NOMO-1 treated with dmso at 0.1 percent for 144 hours (cell line): ENCODE data around the gene PLSCR4.

ENCODE experiments used
- DNase-seq: peaks from one replicate; lab custom pipeline; 2025; ENCODE audit not compliant: unreplicated experiment; lab: John Stamatoyannopoulos, UW

PLSCR4 gene

DNA sequence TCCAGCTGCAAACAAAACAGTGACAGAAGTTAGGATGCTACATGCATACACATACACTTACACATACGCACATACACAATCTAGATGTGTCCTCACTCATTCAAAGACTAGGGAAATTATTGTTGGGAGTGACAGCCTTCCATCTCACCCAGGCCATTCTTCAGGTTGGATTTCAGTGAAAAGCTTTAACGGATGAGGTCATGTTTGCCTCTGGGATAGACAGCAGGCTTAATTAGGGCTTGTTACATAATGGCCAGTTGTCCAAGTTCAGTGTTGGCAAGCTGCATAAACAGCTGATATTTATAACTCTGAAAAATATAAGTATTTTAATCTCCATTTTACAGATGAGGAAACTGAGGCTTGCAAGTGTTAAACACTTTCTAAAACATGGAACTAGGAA lies 54.1 kb downstream of the PLSCR4 start:
- no peak for DNase-seq

DNA sequence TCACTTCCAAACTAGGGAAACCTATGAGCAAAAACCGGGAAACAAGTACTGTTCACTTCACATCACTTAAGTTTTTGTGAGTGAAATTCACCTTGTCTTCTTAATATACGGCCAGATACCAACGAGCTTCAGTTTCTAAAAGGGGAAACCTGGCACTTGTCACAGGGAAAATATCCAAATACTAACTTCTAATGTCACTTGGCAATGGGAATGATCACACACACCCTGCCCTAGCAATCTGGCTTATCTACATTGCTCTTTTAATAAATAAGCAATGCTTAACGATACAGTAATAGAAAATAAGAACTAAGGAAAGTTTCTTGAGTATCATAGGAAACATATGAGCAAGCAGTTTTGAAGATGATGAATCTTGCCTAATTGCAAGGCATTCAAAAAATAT lies 55.3 kb downstream of the PLSCR4 start:
- DNase-seq, result no peak

DNA sequence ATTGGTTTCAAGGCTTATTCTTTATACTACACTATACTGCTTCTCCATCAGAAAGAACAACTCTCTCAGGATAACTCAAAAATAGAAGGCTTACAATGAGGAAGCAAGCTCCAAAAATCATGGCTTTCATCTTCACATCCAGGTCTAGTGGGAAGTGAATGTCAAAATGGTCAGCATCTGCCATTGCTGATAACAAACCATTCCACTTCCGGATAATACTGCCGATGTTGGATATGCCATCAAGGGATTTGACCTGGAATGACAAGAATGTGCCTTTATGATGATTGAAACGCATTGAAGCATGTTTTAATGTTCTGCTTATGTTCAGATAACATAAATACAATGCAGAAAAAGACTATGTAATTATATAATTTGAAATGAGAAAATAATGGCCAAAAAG lies 55.9 kb downstream of the PLSCR4 start:
- no peak for DNase-seq

- no peak for DNase-seq
Observed at GRCh38 chr3:146191051-146191450, 59.9 kb downstream of the PLSCR4 start.

DNA sequence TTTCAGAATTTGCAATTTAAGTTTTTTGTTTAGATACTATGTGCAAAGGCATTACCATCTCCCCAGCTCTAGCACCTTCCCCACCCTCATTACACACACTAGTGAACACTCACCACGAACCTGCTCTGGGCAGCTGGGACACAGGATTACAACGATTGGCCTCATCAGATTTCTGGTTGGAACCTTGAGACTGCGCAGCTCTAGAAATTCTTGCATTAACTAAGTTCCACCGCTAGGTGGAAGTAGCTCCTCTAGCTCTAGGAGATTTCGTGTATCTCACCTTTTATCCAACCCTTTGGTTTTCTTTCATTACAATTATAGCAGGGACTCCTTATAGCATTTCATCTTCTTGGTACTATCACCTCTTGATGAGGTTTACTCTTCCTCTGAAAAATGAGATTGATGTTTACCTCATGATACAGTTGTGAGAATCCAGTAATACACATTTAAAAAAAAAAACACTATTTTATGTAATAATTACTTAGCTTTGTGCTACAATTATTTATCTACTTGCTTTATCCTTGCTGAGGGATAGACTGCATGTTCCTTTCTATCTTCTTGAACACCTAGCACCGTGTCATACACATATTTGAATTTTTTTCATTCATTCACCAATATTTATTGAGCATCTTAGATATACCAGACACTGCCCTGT lies 61.3 kb downstream of the PLSCR4 start:
- no peak for DNase-seq

DNA sequence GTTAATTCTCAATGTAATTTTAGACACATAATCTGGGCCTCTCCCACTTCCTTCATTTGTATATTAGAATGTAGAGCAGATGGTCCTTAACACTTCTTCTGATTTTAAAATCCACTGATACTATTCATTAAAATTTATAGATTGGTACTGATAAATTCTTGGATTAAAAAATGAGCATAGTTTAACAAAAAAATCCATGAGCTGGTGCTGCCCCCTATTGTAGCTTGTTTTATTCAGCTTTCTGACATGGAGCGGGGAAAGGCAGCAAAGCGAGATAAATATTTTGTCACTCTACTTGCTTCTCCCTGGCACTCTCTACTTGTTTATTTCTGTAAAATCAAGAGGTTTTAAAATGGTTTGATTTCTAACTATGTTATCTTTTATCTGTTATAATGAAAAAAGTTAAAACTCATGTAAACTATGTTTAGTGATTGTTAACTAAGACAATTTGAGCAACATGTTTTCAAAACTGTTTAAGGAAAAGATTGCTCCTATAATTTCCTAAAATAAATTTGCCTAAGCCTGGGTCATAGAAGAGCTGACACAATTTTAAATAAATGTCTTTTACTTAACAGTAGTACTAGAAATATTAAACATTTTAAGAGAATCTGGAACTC lies 63.5 kb downstream of the PLSCR4 start:
- no peak for DNase-seq

GRCh38 chr3:146184241-146185015 lies 66.5 kb downstream of the PLSCR4 start:
- no peak for DNase-seq

- no peak for DNase-seq
Observed at GRCh38 chr3:146181216-146181615, 69.7 kb downstream of the PLSCR4 start.

DNA sequence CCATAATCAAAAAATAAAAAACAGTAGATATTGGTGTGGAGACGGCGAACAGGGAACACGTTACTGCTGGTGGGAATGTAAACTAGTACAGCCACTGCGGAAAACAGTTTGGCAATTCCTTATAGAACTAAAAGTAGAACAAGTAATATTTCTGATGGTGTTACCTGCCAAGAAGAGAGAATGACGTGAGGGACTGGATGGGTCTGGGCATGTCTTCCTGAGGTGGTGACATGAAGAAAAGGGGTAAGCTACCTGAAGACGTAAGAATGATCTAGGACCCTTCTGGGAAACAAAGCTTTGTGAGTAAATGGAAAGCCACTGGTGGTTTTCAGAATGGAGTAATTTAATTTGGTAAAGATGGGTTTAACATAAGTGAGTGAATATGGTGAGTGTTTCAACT lies 70.5 kb downstream of the PLSCR4 start:
- DNase-seq, result no peak

DNA sequence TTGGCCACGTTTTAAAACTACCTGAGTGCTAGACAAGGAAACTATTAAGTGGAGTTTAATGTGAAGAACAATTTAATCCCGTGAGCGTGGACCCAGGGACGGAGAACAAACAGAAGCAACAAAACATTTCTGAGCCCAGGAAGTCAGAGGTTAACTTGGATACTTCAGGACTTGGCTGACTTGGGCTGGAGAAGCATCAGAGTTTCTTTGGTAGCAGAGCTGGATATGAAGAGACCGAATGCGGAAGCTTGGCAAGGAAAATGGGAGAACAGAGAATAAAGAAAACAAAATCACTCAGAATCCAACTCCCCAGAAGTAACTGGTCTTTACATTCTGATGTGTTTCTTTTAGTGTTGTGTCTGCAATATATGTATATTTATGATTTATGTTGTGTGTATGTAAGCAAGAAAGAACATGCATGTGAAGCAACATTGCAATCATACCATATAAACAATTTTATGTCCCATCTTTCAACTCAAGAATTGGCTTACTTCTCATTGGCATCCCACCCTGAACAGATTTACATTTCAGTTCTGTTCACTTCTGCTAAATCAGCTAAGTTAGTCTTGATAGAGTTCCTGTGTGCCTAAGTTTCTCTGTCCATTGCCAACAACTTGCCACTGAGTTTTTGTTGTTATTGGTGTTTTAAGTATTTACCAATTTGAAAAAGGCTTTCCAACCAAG lies 72.8 kb downstream of the PLSCR4 start:
- no peak for DNase-seq

DNA sequence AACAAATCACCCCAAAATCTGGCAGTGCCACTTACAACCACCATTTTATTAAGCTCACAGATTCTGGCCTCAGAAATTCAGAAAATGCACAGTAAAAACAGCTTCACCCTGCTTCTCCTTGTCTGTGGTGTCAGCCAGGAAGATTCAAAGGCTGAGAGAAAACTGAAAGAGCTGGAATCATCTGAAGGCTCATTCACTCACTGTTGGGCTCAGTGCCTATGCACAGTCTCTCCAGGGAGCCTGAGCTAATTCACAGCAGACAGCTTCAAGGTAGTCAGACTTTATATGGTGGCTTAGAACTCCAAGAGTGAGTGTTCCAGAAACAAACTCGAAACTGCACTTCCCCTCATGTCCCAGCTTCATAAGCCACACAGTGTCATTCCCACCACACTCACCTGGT lies 73.4 kb downstream of the PLSCR4 start:
- no peak for DNase-seq

DNA sequence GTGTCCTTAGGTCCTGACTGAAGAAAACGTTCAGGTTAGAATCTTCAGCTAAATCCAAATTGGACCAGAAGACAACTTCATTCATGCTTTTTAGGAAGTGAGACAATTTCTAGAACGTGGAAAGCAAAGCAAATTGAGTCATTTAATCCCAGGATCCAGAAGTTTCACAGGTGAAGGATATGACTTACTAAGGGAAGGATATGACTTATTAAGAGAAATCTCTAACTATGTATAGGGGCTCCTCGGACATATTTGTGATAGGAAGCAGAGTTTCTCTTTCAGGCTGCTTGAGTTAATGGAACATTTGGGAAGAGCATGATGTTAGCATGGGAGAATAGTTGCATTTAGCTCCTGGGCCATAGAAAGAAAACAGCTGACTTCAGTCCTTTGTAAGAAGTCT lies 73.8 kb downstream of the PLSCR4 start:
- DNase-seq, result no peak

DNA sequence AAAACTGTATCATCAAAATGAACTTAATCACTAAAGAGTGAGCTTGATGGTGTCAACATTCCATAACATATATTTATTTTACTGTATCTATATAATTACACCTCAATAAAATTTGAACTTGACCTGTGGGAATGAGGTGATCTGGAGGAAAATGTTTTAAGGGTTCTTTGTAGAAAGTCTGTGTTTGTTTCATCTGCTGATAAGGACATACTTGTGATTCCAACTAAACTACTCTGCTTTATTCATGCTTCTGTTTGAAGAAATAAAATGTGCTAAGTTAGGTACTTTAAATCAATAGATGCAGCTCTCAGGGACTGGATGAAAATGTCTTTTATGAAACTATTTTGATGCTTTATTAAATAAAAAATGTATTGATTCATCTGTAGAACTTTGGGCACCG lies 78.3 kb downstream of the PLSCR4 start:
- no peak for DNase-seq

- no peak for DNase-seq
Observed at GRCh38 chr3:146170591-146170990, 80.3 kb downstream of the PLSCR4 start.

DNA sequence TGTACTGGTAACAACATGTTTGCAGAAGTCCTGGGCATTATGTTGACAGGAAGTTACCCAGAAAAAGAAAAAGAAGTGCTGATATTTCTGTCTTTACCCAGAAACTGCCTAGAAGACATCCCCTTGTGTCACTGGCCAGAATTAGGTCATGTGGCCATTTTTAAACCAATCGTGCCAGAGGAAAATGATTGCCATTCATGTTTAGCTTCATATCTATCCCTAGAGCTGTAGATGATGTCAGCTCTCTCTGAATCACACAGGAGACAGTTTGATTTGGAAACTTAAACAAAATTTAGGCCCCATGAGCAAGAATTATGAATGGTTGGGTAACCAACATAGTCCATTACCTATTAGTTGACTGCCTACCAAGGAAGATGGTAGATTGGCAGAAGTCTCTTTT lies 81.0 kb downstream of the PLSCR4 start:
- no peak for DNase-seq

GRCh38 chr3:146166826-146167225 lies 84.1 kb downstream of the PLSCR4 start:
- DNase-seq, result no peak

DNA sequence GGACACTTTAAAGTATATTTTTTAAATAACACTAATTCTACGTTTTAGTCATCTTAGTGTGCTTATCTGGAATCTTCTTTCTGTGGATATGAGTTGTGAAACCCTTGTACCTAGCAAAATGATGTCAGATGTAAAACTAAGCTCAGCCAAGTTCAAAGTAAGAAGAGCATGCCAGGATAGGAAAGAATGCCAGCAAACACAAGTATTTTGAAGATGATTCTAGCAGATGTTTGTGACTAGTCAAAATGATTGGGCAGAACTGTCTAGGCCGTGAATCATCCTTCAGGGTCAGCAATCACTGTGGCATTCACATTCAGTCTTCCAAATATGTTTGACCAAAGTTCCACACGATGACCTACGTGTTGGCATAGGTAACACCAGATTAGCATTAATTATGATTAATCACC lies 84.5 kb downstream of the PLSCR4 start:
- no peak for DNase-seq

- DNase-seq, result no peak
Observed at GRCh38 chr3:146165877-146166276, 85.0 kb downstream of the PLSCR4 start.

DNA sequence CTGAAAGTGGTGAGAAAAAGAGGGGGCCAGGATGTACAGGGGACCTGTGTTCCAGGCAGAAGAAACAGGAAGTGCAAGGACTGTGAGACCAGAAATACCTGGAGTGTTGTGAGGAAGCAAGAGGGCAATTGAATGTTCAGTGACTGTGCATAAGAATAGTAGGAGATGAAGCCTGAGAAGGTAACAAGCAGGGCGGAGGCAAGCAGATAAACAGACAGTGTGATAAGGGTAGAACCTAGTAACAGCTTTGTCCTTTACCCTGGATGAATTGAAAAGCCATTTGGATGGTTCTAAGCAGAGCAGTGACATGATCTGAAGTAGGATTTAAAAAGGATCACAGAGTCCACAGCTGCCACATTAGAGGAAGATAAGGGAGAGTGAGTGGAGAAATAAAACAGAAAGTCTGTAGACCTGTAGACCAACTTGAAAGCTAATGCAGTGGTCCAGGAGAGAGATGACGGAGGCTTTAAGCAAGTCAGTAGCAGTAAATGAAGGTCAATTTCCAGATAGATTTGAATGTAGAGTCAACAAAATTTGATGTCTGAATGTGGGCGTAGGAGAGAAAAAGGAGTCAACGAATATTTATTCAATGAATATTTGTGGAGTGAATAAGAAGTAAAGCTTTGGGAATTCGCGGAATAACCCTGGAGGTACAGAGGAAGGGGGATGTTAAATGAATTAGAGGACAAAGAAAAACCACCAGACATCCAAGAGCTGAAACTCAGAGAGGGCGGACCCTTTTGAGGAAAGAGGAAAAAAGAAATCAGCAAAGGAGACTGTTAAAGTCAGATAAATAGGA lies 85.7 kb downstream of the PLSCR4 start:
- DNase-seq, result no peak

- no peak for DNase-seq
Observed at GRCh38 chr3:146164506-146164905, 86.4 kb downstream of the PLSCR4 start.

- no peak for DNase-seq
Observed at GRCh38 chr3:146164071-146164470, 86.8 kb downstream of the PLSCR4 start.
